HG03196 (cell line): ENCODE results near the gene AP5Z1.
"Not testable (repeated sequence)": the region's sequence is repeated elsewhere in the genome, so short reads cannot be mapped to it uniquely, and the experiment has no call there.

ENCODE experiments used
- ATAC-seq: cut with Tn5 transposase; IDR thresholded peaks from one replicate; pipeline ENCODE4 v1.9.1; 2021; ENCODE audit not compliant: unreplicated experiment

The AP5Z1 gene

DNA sequence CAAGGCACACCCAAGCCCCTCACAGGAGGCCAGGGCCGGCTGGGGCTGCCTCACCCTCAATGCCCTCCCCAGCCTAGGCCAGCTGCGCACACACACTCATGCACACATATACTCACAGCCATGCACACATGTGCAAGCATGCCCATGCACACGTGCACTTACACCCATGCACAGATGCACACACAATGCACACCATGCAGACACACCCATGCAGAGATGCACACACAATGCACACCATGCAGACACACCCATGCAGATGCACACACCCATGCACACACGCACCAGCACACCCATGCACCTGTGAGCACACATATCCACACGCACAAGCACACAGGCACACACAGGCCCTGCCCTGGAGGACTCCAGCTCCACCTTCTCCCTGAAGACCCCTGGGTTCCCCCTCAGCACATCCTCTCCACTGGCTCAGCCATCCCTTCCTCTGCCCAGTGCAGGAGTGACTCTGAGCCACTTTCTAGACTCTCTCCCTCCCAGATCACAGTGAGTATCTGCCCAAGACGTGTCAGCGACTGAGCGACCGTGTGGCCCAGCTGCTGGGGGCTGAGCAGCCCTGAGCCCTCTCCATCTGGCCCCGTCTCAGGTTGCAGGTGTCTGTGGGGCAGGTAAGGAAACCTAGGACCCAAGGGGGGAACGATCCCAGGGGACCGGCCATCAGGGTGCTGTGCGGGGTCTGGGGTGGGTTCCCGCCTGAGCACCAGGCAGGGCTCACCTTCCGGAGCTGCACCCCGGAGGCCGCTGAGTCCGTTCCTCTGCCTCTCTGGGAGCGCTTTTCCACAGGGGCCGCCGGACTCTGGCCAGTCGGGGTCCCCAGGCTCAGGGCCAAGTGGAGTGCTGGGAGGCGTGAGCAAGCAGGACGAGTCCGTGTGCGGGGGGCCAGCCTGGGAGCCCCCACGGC, 25.8 kb downstream of the AP5Z1 start:
- ATAC-seq: no peak

DNA sequence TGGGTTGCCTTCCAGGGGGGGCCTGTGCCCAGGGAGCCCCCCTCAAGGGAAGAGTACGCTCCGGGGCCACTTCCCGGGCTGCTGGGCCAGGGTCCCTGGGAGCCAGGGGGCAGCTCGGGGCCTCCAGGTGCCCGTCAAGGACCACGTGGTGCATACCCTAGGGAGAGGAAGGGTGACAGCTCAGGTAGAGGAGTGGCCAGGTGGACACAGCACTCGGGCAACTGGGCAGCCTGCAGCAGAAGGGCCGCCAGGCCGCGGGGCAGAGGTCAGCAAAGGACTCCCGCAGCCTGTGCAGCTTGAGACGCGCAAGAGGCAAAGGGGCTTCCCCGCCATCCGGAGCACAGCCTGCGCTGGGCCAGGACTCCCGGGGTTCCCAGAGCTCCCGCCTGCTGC, 26.4 kb downstream of the AP5Z1 start:
- no peak for ATAC-seq

DNA sequence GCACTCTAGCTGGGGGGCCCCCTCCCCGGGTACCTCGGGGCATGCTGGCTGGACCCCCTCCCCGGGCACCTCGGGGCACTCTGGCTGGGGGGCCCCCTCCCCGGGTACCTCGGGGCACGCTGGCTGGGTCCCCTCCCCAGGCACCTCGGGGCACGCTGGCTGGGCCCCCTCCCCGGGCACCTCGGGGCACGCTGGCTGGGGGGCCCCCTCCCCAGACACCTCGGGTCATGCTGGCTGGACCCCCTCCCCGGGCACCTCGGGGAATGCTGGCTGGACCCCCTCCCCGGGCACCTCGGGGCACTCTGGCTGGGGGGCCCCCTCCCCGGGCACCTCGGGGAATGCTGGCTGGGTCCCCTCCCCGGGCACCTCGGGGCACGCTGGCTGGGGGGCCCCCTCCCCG, 27.2 kb downstream of the AP5Z1 start:
- ATAC-seq: not testable (repeated sequence)

DNA sequence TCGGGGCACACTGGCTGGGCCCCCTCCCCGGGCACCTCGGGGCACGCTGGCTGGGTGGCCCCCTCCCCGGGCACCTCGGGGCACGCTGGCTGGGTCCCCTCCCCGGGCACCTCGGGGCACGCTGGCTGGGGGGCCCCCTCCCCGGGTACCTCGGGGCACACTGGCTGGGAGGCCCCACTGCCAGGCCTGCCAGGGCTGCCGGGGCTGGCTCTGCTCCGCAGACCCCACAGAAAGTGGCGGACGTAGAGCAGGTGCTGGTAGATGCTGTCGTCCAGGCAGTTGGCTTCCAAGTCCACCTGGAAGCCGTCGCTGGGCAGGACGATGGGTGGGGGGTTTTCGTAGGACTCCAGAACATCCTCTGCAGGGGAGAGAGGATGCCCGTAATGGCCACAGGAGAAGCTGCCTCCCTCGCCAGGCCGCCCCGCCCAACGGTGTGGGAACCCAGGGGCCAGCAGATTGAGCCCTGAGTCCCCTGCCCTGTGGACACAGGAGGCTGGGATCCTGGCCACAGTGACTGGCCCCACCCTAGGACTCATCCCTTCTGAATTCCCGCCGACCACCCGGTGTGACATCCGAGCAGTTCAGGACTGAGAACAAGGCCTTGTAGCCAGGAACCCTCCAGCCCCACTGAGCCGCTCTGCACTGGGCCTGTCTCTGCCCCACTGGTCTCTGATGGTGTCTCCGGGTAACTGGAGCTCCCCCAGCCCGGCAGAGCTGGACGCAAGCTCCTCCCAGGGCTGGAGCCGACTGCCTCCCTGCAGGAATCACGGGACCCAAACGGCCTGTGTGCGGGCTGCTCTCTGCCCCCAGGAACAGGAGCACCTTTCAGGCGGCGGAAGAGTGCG, 28.2 kb downstream of the AP5Z1 start:
- no peak for ATAC-seq

GRCh38 chr7:4805110-4805983, 29.9 kb downstream of the AP5Z1 start:
- no peak for ATAC-seq

DNA sequence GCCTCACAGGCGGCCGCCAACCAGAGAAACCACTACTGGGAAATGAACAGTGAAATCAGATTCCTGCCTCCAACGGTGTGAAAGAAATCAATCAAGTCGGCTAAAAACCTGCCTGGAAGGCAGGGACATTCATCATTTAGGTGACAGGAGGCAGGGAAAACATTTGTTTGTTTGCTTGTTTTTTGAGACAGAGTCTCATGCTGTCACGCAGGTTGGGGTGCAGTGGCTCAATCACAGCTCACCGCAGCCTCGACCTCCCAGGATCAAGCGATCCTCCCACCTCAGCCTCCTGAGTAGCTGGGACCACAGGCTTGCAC, 30.5 kb downstream of the AP5Z1 start:
- ATAC-seq: no peak

DNA sequence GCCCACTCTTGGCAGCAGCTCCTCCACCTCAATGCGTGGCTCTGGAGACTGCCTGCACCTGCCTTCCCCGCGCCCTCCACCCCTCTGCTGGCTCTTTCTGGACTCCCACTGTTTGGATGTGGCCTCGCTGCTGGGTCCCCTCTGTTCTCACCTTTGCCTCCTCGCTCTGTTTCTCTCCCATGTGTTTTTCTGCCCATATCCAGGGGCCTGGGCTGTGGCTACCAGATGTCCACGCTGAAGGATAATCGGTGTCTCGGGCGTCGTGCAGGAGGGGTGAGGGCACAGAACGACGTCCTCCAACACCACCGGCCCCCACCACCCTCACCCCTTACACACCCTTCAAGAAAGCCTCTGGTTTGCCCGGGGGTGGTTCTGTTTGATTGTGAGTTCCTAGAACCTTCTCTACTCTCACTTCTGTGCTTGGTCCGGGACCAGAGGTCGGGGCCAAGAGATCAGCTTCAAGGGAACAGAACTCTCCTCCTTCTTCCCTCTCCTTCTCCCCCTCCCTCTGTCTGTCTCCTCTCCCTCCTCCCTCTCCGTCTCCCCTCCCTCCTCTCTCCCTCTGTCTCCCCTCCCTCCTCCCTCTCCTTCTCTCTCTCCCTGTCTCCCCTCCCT, 31.7 kb downstream of the AP5Z1 start:
- ATAC-seq: no peak

DNA sequence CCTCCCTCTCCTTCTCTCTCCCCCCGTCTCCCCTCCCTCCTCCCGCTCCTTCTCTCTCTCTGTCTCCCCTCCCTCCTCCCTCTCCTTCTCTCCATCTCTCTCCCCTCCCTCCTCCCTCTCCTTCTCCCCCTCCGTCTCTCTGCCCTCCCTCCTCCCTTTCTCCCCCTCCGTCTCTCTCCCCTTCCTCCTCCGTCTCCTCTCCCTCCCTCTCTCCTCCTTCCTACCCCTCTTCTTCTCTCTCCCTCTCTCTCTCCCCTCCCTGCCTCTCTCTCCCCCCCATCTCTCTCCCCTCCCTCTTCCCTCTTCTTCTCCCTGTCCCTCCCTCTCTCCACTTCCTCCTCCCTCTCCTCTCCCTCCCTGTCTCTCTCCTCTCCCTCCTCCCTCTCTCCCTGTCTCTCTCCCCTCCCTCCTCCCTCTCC, 32.2 kb downstream of the AP5Z1 start:
- no peak for ATAC-seq

GRCh38 chr7:4808026-4808425, 32.6 kb downstream of the AP5Z1 start:
- no peak for ATAC-seq

GRCh38 chr7:4808565-4808964, 33.1 kb downstream of the AP5Z1 start:
- ATAC-seq: no peak

DNA sequence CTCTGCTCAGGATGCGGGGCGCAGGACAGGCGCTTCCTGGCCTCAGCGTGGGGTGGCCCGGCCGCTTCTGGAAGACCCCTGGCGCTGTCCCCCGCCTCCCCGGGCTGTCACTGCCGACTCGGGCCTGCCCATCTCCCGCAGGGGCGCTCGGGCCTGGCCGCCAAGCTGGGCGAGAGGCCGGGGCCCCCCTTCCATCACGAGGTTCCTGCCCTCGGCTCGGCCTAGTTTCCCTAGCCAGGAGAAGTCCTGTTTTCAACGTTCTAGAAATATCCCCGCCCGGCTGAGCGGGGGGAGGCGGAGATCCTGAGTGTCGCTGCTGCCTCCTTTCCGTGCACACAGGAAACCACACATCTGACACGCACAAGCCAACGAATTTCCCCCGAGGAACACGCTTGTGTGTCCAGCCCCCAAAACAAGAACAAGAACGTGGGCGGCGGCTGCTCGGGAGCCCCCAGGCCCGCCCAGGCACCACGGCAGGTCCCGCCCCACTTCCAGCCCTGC, 33.7 kb downstream of the AP5Z1 start:
- no peak for ATAC-seq

DNA sequence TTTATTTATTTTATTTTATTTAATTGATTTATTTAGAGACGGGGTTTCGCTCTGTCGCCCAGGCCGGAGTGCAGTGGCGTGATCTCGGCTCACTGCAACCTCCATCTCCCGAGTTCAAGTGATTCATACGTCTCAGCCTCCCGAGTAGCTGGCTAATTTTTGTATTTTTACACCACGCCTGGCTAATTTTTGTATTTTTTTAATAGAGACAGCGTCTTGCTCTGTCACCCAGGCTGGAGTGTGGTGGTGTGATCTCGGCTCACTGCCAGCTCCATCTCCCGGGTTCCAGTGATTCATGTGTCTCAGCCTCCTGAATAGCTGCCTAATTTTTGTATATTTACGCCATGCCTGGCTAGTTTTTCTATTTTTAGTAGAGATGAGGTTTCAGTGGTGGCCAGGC, 34.2 kb downstream of the AP5Z1 start:
- no peak for ATAC-seq

DNA sequence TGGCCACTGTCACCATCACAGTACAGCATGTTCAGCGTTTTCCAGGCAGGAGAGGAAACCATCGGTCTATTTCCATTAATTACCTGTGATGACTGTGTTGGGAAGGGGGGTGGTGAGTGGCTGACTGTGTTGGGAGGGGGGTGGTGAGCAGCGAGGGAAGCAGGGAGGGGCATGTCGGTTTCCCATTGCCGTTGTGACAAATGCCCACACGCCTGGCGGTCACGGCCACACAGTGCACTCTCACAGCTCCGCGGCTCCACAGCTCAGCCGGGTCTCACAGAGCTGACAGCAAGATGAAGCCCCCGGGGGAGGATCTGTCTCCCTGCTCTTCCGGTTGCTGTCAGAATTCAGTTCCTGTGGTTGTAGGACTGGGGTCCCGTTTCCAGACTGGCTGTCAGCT, 39.0 kb downstream of the AP5Z1 start:
- no peak for ATAC-seq

DNA sequence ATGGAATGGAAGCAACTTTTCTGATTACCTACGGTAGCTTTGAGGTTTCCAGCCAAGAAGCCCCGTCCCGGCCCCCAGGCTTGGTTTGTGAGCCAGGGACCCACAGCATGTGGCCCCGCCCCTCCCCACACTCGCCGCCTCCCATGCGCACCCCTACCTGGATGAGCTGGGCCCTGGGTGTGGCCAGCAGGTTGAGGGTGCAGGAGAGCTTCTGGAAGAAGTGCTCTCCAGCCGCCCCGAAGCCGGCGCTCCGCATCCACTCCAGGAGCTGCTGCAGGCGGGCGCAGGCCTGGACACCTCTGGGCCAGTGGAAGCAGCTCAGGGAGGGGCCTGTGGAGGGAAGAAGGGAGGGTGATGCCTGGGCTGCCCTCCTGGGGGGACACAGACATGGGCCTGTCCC, 39.7 kb downstream of the AP5Z1 start:
- no peak for ATAC-seq

- ATAC-seq: no peak
Measured at GRCh38 chr7:4815609-4816418, 40.4 kb downstream of the AP5Z1 start.

- no peak for ATAC-seq
Measured at GRCh38 chr7:4816419-4817080, 41.1 kb downstream of the AP5Z1 start.

GRCh38 chr7:4817178-4817901, 41.9 kb downstream of the AP5Z1 start:
- ATAC-seq: no peak

- ATAC-seq: no peak
Measured at GRCh38 chr7:4818000-4818794, 42.8 kb downstream of the AP5Z1 start.
